ENCODE results near the gene MALL.

- TF ChIP-seq ZNF280B (CRISPR knock-in tag; IDR thresholded peaks at IDR 0.05) (no peak), NCOA6 (IDR thresholded peaks at IDR 0.05) (no peak)
These were observed 37.8 kb upstream of the MALL start for GRCh38 chr2:110153416-110153815.
